T-helper 2 cell (primary cell): Measurements from ENCODE around the gene PAIP2.
"Not testable (repeated sequence)": the region's sequence is repeated elsewhere in the genome, so short reads cannot be mapped to it uniquely, and the experiment has no call there.

Experiments used
- DNase-seq, 5 experiments: peaks; one replicate each; pipeline versions ENCODE4 v3.0.0 to v3.0.0-alpha.2; 2012 to 2022

The PAIP2 gene

GRCh38 chr5:139315056-139315615, 26.5 kb upstream of the PAIP2 start:
- no peak for DNase-seq

GRCh38 chr5:139335811-139336210, 5.8 kb upstream of the PAIP2 start:
- peak in 1 of 5 experiments; percentile 13 for DNase-seq

- DNase-seq, result peak in 1 of 5 experiments; percentile 50
These were observed 1.6 kb upstream of the PAIP2 start for GRCh38 chr5:139340051-139340450.

- DNase-seq, result no peak
These were observed 416 bp upstream of the PAIP2 start for GRCh38 chr5:139341187-139341688.

- peak in 1 of 5 experiments; percentile 80 for DNase-seq
These were observed 719 bp downstream of the PAIP2 start for GRCh38 chr5:139342423-139342723.

GRCh38 chr5:139343476-139343875, 1.8 kb downstream of the PAIP2 start:
- DNase-seq, result no peak

GRCh38 chr5:139344177-139344576, 2.5 kb downstream of the PAIP2 start:
- DNase-seq, result no peak

- not testable (repeated sequence) for DNase-seq
These were observed 3.8 kb downstream of the PAIP2 start for GRCh38 chr5:139345442-139345841.

GRCh38 chr5:139347863-139348262, 6.2 kb downstream of the PAIP2 start:
- not testable (repeated sequence) for DNase-seq

- no peak for DNase-seq
These were observed 12.5 kb downstream of the PAIP2 start for GRCh38 chr5:139354186-139354585.

- not testable (repeated sequence) for DNase-seq
These were observed 14.2 kb downstream of the PAIP2 start for GRCh38 chr5:139355900-139356299.

GRCh38 chr5:139358064-139358463, 16.4 kb downstream of the PAIP2 start:
- no peak for DNase-seq

GRCh38 chr5:139360384-139360783, 18.7 kb downstream of the PAIP2 start:
- DNase-seq, result no peak

- no peak for DNase-seq
These were observed 20.3 kb downstream of the PAIP2 start for GRCh38 chr5:139361835-139362429.

GRCh38 chr5:139363937-139364336, 22.3 kb downstream of the PAIP2 start:
- DNase-seq, result no peak

- DNase-seq, result no peak
These were observed 22.8 kb downstream of the PAIP2 start for GRCh38 chr5:139364466-139364865.

- DNase-seq, result no peak
These were observed 27.0 kb downstream of the PAIP2 start for GRCh38 chr5:139368613-139369012.

- no peak for DNase-seq
These were observed 27.5 kb downstream of the PAIP2 start for GRCh38 chr5:139369181-139369580.

- DNase-seq, result no peak
These were observed 30.1 kb downstream of the PAIP2 start for GRCh38 chr5:139371482-139372435.

GRCh38 chr5:139374909-139375308, 33.3 kb downstream of the PAIP2 start:
- DNase-seq, result no peak

- no peak for DNase-seq
These were observed 34.7 kb downstream of the PAIP2 start for GRCh38 chr5:139376364-139376763.

- DNase-seq, result no peak
These were observed 35.6 kb downstream of the PAIP2 start for GRCh38 chr5:139377226-139377625.

- DNase-seq, result no peak
These were observed 36.6 kb downstream of the PAIP2 start for GRCh38 chr5:139378101-139378825.
